Measurements from ENCODE around the gene MAP1S. TPM values are rescaled to one million over a fixed set of nuclear protein-coding genes. Genes with fewer than 3 reads are reported as not detected.

Gene MAP1S
- total and polyA plus RNA-seq, 2 of the 8 experiments (the other 6 are each of a cell fraction or from before 2014, with no cell fraction given): 66.7 to 115 TPM

GRCh38 chr19:17682273-17682672 lies 37.0 kb upstream of the MAP1S start:
- no peak overlapping the region for H4K8ac ChIP-seq (ENCODE audit: extremely low read depth, insufficient read depth, low read length)
- FAIRE-seq (no peak), DNase-seq (ENCODE audit: low read depth in 1 of 2, low spot score in 2 of 2) (no peak)
- no peak overlapping the region for H3K9ac ChIP-seq (replicated peaks in 1 of 4; ENCODE audit: extremely low read depth in 1 of 4, low read depth in 3 of 4, low read length in 3 of 4)
- no peaks in the 10 kb centered on the region for H3K27me3 ChIP-seq (replicated peaks in 1 of 4; ENCODE audit: control insufficient read depth in 3 of 4, extremely low read depth in 1 of 4, insufficient read depth in 3 of 4, low read length in 3 of 4)
- CTCF ChIA-PET (ENCODE audit: partially characterized antibody): interaction anchor here (1.0 to 3.6 kb wide), 2 partner anchors 21 to 187 kb away, joined by 3 to 14 read pairs; no protein-coding TSS in a partner anchor
- H3K36me3 ChIP-seq (ENCODE audit: control insufficient read depth in 2 of 4, insufficient read depth in 4 of 4, low read length in 3 of 4): no peaks in the 10 kb centered on the region
- no peak overlapping the region for H3K56ac ChIP-seq (replicated peaks; ENCODE audit: insufficient read length, low read depth, low read length)
- H4K91ac ChIP-seq (replicated peaks; ENCODE audit: insufficient read length, low read length): no peak overlapping the region
- H3K14ac ChIP-seq (ENCODE audit: insufficient read length): no peak overlapping the region
- H3K23ac ChIP-seq (ENCODE audit: insufficient read length): no peak overlapping the region
- no peak overlapping the region for H2AK5ac ChIP-seq (ENCODE audit: low read depth, low read length)
- H2BK20ac ChIP-seq (ENCODE audit: low read length): no peak overlapping the region
- no peak for TF ChIP-seq RBBP5 (IDR thresholded peaks at IDR 0.05; ENCODE audit: borderline replicate concordance, low read depth, low read length)
- no peak for TF ChIP-seq SUZ12 (IDR thresholded peaks at IDR 0.05; ENCODE audit: low read length)
- peak; percentile 54; the same call in 1 of the 2 replicates for TF ChIP-seq KDM1A (IDR thresholded peaks at IDR 0.05; ENCODE audit: borderline replicate concordance, low read length)
- TF ChIP-seq EZH2 (IDR thresholded peaks at IDR 0.05; ENCODE audit: low read depth, low read length, severe bottlenecking): no peak
- no peak for TF ChIP-seq CBX8 (IDR thresholded peaks at IDR 0.05; ENCODE audit: borderline replicate concordance, low read depth, low read length)
- no peak for TF ChIP-seq CTBP2 (IDR thresholded peaks at IDR 0.05; ENCODE audit: borderline replicate concordance, insufficient read depth, insufficient read length, low read length)
- TF ChIP-seq CTCF (IDR thresholded peaks at IDR 0.05; ENCODE audit: control extremely low read depth in 1 of 3, insufficient read depth in 1 of 3, low read depth in 1 of 3, low read length in 3 of 3): no peak
- H3K79me1 ChIP-seq (ENCODE audit: low read depth, low read length): peaks cover 21% of the 10 kb centered on the region
- H3K4me1 ChIP-seq (replicated peaks in 1 of 4; ENCODE audit: control insufficient read depth in 3 of 4, insufficient read depth in 4 of 4, low read length in 3 of 4): peaks cover 2 to 21% (median 10%) of the 10 kb centered on the region in 4 experiments
- no peak overlapping the region for H3K4me2 ChIP-seq (ENCODE audit: insufficient read depth in 1 of 2, low read depth in 2 of 2, low read length in 2 of 2)
- no peak overlapping the region for H2BK15ac ChIP-seq (ENCODE audit: low read length)
- no peaks in the 10 kb centered on the region for H3K9me3 ChIP-seq (ENCODE audit: insufficient read depth in 2 of 2, low read depth in 1 of 2, low read length in 1 of 2)
- H2BK12ac ChIP-seq (ENCODE audit: low read depth, low read length): no peak overlapping the region
- no peak overlapping the region for H2BK120ac ChIP-seq (replicated peaks; ENCODE audit: low read depth, low read length)
- H2BK5ac ChIP-seq (ENCODE audit: low read depth, low read length): no peak overlapping the region
- POLR2A ChIA-PET (ENCODE audit: partially characterized antibody): interaction anchor here (1.1 kb wide), 1 partner anchor 9 kb away, joined by 3 read pairs; no protein-coding TSS in a partner anchor
- peaks cover 14 to 60% of the 10 kb centered on the region in 2 experiments for H3K79me2 ChIP-seq (ENCODE audit: control insufficient read depth in 1 of 2, insufficient read depth in 2 of 2, low read length in 2 of 2)
- H4K5ac ChIP-seq (ENCODE audit: insufficient read length, low read depth, low read length): no peak overlapping the region
- H3K27ac ChIP-seq (ENCODE audit: low read depth, low read length): no peak overlapping the region
- peaks cover 12% of the 10 kb centered on the region; the same call in 1 of the 2 replicates for H3K23me2 ChIP-seq (ENCODE audit: low read depth, low read length)
- no peak overlapping the region for H2AFZ ChIP-seq (ENCODE audit: low read length)
- H3K4me3 ChIP-seq (ENCODE audit: extremely low read depth in 1 of 4, insufficient read depth in 2 of 4, low read depth in 3 of 4, low read length in 4 of 4): no peak overlapping the region
- WGBS, 2 experiments (ENCODE audit: extremely low coverage in 1 of 2, insufficient coverage in 1 of 2, insufficient read length in 1 of 2, insufficient replicate concordance in 2 of 2, low coverage in 1 of 2, low lambda C conversion rate in 2 of 2, missing lambda C conversion rate in 1 of 2): 88% methylated on average over 5 of the region's 5 CpGs; no CpG with 5 or more reads in 1 of the 2 experiments
- H3K4ac ChIP-seq (replicated peaks; ENCODE audit: insufficient read length, low read depth, low read length): no peak overlapping the region
- no peak overlapping the region for H3K18ac ChIP-seq (ENCODE audit: extremely low read depth, low read length)
- H4K20me1 ChIP-seq (replicated peaks in 1 of 2; ENCODE audit: control insufficient read depth in 1 of 2, insufficient read depth in 2 of 2, low read length in 2 of 2): peaks cover 10 to 23% of the 10 kb centered on the region in 2 experiments
